Astrocyte of the cerebellum (primary cell): ENCODE results near the gene CHRNA5.
"Not testable (repeated sequence)": the region's sequence is repeated elsewhere in the genome, so short reads cannot be mapped to it uniquely, and the experiment has no call there.

Source experiments
- DNase-seq: peaks from one replicate; pipeline ENCODE4 v3.0.0-alpha.2; 2011; ENCODE audit warnings: low read depth
- H3K4me3 ChIP-seq: 2 replicates; pipeline ENCODE4 v1.5.1; 2011; ENCODE audit warnings: mild to moderate bottlenecking, low read depth, low read length, moderate library complexity
- in situ Hi-C: cut with HindIII; loops from 2 replicates; pipeline ENCODE4 v1.10.0; 2017; ENCODE audit warnings: low sequenced_read_pairs
- TF ChIP-seq, protein P1 (sequence below): IDR thresholded peaks from 2 replicates; pipeline ENCODE4 v1.5.1; 2012; ENCODE audit warnings: low read length, low read depth, moderate library complexity, mild to moderate bottlenecking; ENCODE audit errors: missing control alignments

The CHRNA5 gene

DNA sequence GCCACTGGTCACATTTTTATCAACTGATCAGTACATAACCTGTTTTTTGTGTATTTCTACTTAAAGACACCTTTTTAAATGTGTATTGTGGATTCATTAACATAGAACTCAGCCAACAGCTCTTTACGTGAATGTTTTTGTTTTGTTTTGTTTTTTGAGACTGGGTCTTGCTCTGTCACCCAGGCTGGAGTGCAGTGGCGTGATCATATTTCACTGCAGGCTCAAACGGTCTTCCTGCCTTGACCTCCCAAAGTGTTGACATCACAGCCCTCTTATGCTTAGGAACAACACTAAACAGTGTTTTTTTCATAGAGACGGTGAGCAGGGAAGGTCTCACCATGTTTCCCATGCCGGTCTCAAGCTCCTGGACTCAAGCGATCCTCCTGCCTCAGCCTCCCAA is 15.1 kb upstream of the CHRNA5 start:
- no peak overlapping the region for H3K4me3 ChIP-seq
- DNase-seq: no peak
- in situ Hi-C loops: no loop called here
- TF ChIP-seq, protein P1, sequence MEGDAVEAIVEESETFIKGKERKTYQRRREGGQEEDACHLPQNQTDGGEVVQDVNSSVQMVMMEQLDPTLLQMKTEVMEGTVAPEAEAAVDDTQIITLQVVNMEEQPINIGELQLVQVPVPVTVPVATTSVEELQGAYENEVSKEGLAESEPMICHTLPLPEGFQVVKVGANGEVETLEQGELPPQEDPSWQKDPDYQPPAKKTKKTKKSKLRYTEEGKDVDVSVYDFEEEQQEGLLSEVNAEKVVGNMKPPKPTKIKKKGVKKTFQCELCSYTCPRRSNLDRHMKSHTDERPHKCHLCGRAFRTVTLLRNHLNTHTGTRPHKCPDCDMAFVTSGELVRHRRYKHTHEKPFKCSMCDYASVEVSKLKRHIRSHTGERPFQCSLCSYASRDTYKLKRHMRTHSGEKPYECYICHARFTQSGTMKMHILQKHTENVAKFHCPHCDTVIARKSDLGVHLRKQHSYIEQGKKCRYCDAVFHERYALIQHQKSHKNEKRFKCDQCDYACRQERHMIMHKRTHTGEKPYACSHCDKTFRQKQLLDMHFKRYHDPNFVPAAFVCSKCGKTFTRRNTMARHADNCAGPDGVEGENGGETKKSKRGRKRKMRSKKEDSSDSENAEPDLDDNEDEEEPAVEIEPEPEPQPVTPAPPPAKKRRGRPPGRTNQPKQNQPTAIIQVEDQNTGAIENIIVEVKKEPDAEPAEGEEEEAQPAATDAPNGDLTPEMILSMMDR: no peak

DNA sequence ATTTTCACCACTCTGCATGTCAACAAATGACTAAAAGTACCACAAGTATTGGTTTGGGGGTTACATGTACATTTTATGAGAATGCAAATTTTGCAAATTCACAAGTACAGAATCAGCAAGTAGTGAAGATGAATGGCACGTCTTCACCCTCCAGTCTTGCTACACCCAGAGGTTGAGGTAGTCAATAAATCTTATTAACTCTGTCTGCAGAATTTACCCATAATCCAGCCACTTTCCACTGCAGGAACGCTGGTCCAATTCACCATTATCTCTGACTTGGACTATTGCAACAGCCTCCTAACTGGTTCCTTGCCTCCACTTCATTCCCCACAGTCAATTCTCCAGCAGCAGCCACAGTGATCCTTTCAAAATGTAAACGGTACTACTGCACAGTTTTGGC is 14.5 kb upstream of the CHRNA5 start:
- DNase-seq: no peak
- in situ Hi-C loops: no loop called here
- H3K4me3 ChIP-seq: no peak overlapping the region
- TF ChIP-seq, protein P1: no peak

DNA sequence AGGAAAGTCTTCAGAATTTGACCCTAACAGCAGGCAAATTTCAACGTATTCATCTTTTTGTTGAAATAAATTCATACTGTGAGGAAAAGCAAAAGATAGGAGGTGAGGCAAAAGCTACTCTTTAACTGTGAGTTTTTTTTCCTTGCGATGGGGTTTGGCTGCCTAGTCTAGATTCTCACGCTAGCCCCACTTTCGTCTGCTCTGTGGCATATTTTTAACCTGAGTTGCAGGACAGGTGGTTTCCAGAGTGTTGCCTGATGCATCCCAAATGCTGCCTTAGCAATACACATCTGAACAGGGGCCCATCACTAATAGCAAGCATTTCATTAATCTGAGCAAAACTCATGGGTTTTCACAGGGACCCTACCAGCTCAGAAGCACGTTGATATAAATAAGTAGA is 13.4 kb upstream of the CHRNA5 start:
- no peak for DNase-seq
- TF ChIP-seq, protein P1: no peak
- H3K4me3 ChIP-seq: no peak overlapping the region
- in situ Hi-C loops: no loop called here

DNA sequence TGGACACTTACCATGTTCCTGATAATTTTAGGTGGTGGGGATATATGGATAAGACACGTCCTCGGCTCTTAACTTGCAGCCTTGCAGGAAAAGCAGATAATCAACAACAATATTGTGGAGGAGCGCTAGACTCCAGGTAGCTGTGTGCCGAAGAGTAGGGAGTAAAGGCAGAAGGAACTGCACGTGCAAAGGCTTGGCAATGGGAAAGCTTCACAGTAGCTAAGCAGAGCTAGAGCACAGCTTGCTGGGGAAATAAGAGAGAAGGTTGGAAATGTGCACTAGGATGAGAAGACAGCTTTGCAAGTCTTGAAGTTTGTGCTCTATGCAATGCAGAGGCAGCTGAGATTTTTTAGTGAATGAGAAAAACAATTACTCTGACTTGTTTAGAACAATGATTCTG is 12.7 kb upstream of the CHRNA5 start:
- DNase-seq: no peak
- H3K4me3 ChIP-seq: no peak overlapping the region
- TF ChIP-seq, protein P1: no peak
- in situ Hi-C loops: no loop called here

DNA sequence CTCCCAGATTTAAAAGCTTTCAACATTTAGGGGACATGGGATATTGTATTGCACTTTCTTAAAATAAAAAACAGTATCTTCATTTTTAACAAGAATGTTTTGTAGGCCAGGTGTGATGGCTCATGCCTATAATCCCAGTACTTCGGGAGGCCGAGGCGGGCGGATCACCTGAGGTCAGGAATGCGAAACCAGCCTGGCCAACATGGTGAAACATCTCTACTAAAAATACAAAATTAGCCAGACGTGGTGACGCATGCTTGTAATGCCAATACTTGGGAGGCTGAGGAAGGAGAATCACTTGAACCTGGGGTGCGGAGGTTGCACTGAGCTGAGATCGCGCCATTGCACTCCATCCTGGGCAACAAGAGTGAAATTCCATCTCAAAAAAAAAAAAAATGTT is 5.1 kb upstream of the CHRNA5 start:
- in situ Hi-C loops, DNase-seq: not testable (repeated sequence)

DNA sequence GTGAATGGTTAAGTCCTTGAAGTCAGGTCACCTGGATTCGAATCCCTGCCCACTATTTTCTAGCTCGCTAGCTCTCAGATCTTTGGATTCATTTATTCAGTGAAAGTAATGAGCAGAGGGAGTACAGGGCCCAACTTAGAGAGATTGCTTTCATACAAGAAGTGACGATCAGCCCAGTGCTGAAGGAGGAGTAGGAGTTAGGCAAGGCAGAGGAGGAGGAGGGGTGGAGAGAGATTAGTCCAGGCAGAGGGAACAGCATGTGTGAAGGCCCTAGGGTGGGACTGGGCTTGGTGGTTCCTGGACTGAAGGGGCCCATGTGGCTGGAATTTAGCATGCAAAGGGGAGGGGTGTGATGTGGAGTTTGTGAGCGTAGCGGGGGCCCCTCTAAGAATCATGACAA is 3.8 kb upstream of the CHRNA5 start:
- H3K4me3 ChIP-seq: no peak overlapping the region
- TF ChIP-seq, protein P1: no peak
- in situ Hi-C loops: no loop called here
- DNase-seq: no peak

More for the DNA sequence above, 5.1 kb upstream of the CHRNA5 start:
- H3K4me3 ChIP-seq: not testable (repeated sequence)

DNA sequence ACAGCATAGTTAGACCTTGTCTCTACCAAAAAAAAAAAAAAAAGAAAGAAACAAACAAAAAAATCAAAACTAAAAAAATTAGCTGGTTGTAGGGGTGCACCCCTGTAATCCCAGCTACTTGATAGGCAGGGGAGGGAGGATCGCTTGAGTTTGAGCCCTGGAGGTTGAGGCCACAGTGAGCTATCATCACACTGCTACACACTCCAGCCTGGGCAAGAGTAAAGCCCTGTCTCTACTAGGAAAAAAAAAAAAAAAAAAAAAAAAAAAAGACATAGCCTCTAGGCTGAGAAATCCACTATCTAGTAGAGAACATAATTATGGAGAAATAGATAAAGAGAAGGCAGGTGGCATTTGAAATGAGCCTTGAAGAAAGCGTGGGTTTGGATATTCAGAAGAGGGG is 2.2 kb upstream of the CHRNA5 start:
- no peak for DNase-seq
- in situ Hi-C loops: no loop called here
- TF ChIP-seq, protein P1: no peak

More for the DNA sequence above, 2.2 kb upstream of the CHRNA5 start:
- no peak overlapping the region for H3K4me3 ChIP-seq
